Endothelial cell of umbilical vein (primary cell): ENCODE results near the gene PAX9. TPM values are rescaled to one million over a fixed set of nuclear protein-coding genes. Genes with fewer than 3 reads are reported as not detected.

Experiments used
- BruUV-seq: library from RNA; stranded (reverse); fragments of 400-500 nt; replicated peaks from 2 replicates; lab custom pipeline; 2021; lab: Mats Ljungman, UMichigan
- CTCF ChIA-PET: fragments of 300-600, 350-600 bp; sonication (Branson Sonifier 250); formaldehyde crosslinking; loops from one replicate; lab custom pipeline; 2021; ENCODE audit warnings: antibody characterized with exemption, inconsistent platforms; lab: Charles Lee
- POLR2A ChIA-PET: fragments of 300-600, 350-600 bp; sonication (Branson Sonifier 250); formaldehyde crosslinking; loops from one replicate; lab custom pipeline; 2021; ENCODE audit warnings: antibody characterized with exemption, inconsistent platforms; lab: Charles Lee
- DNase-seq: peaks from one replicate; pipeline ENCODE4 v3.0.0-alpha.2; 2011; ENCODE audit warnings: low read depth, low spot score
- FAIRE-seq: peaks from 2 replicates; lab custom pipeline; 2011; peaks lifted over from hg19 to GRCh38; lab: Jason Lieb, UNC
- H2AFZ ChIP-seq: 2 replicates; pipeline ENCODE4 v1.6.0; 2012; ENCODE audit warnings: low read depth, low read length, control low read depth, inconsistent platforms
- H3K27ac ChIP-seq: 2 replicates; pipeline ENCODE4 v1.5.1; 2011; ENCODE audit warnings: low read depth, mild to moderate bottlenecking, control low read depth, low read length, moderate library complexity; ENCODE audit not compliant: insufficient read depth
- H3K27me3 ChIP-seq, 2 experiments: 2 replicates each; pipeline versions ENCODE4 v1.6.0 to v1.6.1; 2011; ENCODE audit warnings: low read length in 2 of 2, mixed read lengths in 1 of 2; ENCODE audit not compliant: control insufficient read depth in 2 of 2, insufficient read depth in 2 of 2
- H3K36me3 ChIP-seq, 2 experiments: 2 replicates in 1 of 2; 3 replicates in 1 of 2; pipeline ENCODE4 v1.5.1; 2011; ENCODE audit warnings: low read length in 2 of 2, mild to moderate bottlenecking in 1 of 2, moderate library complexity in 1 of 2; ENCODE audit not compliant: control insufficient read depth in 2 of 2, insufficient read depth in 2 of 2; ENCODE audit errors: extremely low read depth in 1 of 2
- H3K4me1 ChIP-seq: 3 replicates; pipeline ENCODE4 v1.5.1; 2011; ENCODE audit warnings: mild to moderate bottlenecking, low read length; ENCODE audit not compliant: control insufficient read depth, insufficient read depth; ENCODE audit errors: extremely low read depth
- H3K4me2 ChIP-seq: 2 replicates; pipeline ENCODE4 v1.6.1; 2011; ENCODE audit warnings: low read length, control low read depth, mixed read lengths; ENCODE audit not compliant: insufficient read depth
- H3K4me3 ChIP-seq, 3 experiments: fragments of 200-600 bp in 1 of 3; sonication (generic), shearing (Covaris generic) in 1 of 3; replicated peaks in 1 of 3; 2 replicates each; pipeline ENCODE4 v1.5.1; 2011 to 2016; ENCODE audit warnings: control low read depth in 3 of 3, low read length in 3 of 3, mild to moderate bottlenecking in 2 of 3, inconsistent platforms in 1 of 3, low read depth in 1 of 3, moderate library complexity in 1 of 3; ENCODE audit not compliant: insufficient read depth in 1 of 3
- H3K79me2 ChIP-seq: 2 replicates; pipeline ENCODE4 v1.6.0; 2012; ENCODE audit warnings: low read length, inconsistent platforms; ENCODE audit not compliant: control insufficient read depth, insufficient read depth
- H3K9ac ChIP-seq: replicated peaks from 2 replicates; pipeline ENCODE3; 2011; ENCODE audit warnings: low read length, control low read depth; ENCODE audit not compliant: insufficient read depth; ENCODE audit errors: extremely low read depth
- H3K9me1 ChIP-seq: replicated peaks from 3 replicates; pipeline ENCODE4 v1.6.0; 2011; ENCODE audit warnings: mild to moderate bottlenecking, low read length; ENCODE audit not compliant: control insufficient read depth, insufficient read depth; ENCODE audit errors: extremely low read depth
- H3K9me3 ChIP-seq: replicated peaks from 2 replicates; pipeline ENCODE4 v1.5.1; 2012; ENCODE audit warnings: low read length, inconsistent platforms; ENCODE audit not compliant: control insufficient read depth, insufficient read depth
- H4K20me1 ChIP-seq: replicated peaks from 2 replicates; pipeline ENCODE3; 2011; ENCODE audit warnings: mild to moderate bottlenecking, low read length; ENCODE audit not compliant: control insufficient read depth, insufficient read depth; ENCODE audit errors: extremely low read depth
- CTCF ChIP-seq, 2 donors: IDR thresholded peaks; 1 replicate in 1 of 2; 2 replicates in 1 of 2; pipeline ENCODE4 v1.5.1; 2011; ENCODE audit warnings: low read length in 2 of 2, mild to moderate bottlenecking in 2 of 2, moderate library complexity in 2 of 2, control low read depth in 1 of 2, inconsistent platforms in 1 of 2, low read depth in 1 of 2; ENCODE audit not compliant: insufficient read depth in 1 of 2; ENCODE audit errors: extremely low read depth in 1 of 2
- EZH2 ChIP-seq: IDR thresholded peaks from 2 replicates; pipeline ENCODE4 v1.6.1; 2012; ENCODE audit warnings: borderline replicate concordance, low read depth, mild to moderate bottlenecking, moderate library complexity, low read length, inconsistent platforms; ENCODE audit not compliant: severe bottlenecking
- FOS ChIP-seq: IDR thresholded peaks from 2 replicates; pipeline ENCODE4 v1.6.1; 2011; ENCODE audit warnings: mild to moderate bottlenecking, low read length, moderate library complexity, borderline replicate concordance; ENCODE audit not compliant: insufficient read depth
- GATA2 ChIP-seq: IDR thresholded peaks from 2 replicates; pipeline ENCODE4 v1.7.0; 2011; ENCODE audit warnings: low read depth, mild to moderate bottlenecking, moderate library complexity, mixed read lengths, low read length; ENCODE audit not compliant: insufficient read length, insufficient read depth
- JUN ChIP-seq: IDR thresholded peaks from 2 replicates; pipeline ENCODE4 v1.6.1; 2011; ENCODE audit warnings: borderline replicate concordance, low read depth; ENCODE audit not compliant: insufficient read length, insufficient read depth
- MYC ChIP-seq: IDR thresholded peaks from one replicate; pipeline ENCODE4 v1.6.1; 2011; ENCODE audit warnings: mild to moderate bottlenecking, low read depth, low read length
- POLR2A ChIP-seq: IDR thresholded peaks from 2 replicates; pipeline ENCODE4 v1.6.1; 2012; ENCODE audit warnings: low read depth, mild to moderate bottlenecking, control low read depth, low read length
- POLR2AphosphoS5 ChIP-seq: IDR thresholded peaks from 2 replicates; pipeline ENCODE4 v1.6.1; 2012; ENCODE audit warnings: low read depth, mild to moderate bottlenecking, control low read depth, low read length, moderate library complexity; ENCODE audit not compliant: insufficient read depth
- dilution Hi-C: fragments of 300-500 bp; cut with MboI; formaldehyde crosslinking; loops from one replicate; pipeline ENCODE4 v1.15.0; 2019; ENCODE audit warnings: low sequenced_read_pairs; ENCODE audit not compliant: extremely low pct_ligation_motif_present
- intact Hi-C: fragments of 100-400 bp; cut with micrococcal nuclease; formaldehyde crosslinking; loops from one replicate; pipeline ENCODE4 v1.10.0; 2022
- polyA plus RNA-seq, 4 experiments: library from polyadenylated mRNA; depleted of rRNA in 3 of 4; stranded (reverse) in 3 of 4; unstranded in 1 of 4; fragments of >200 nt; gene quantifications; 2 replicates each; pipeline versions ENCODE4 v1.2.1 to v1.2.3, GENCODE V29; 2011 to 2012; ENCODE audit warnings: missing spikeins in 1 of 4
- total RNA-seq: library from RNA; stranded (reverse); gene quantifications from 2 replicates; pipeline ENCODE4 v1.2.3, GENCODE V29; 2021
- TF ChIP-seq, protein P1 (sequence below): IDR thresholded peaks from 2 replicates; pipeline ENCODE4 v1.6.1; 2011; ENCODE audit not compliant: insufficient read depth, insufficient read length

Gene PAX9
- total and polyA plus RNA-seq, 2 donors (not counting 3 experiments of a cell fraction or from before 2014, with no cell fraction given), result 0.37 to 0.44 TPM

- Histone ChIP-seq H3K79me2 (no peaks in the 10 kb centered on the region), H3K27me3 (no peaks in the 10 kb centered on the region), H3K4me2 (no peak overlapping the region), H3K4me3 (no peak overlapping the region), H4K20me1 (no peaks in the 10 kb centered on the region), H3K9me1 (no peaks in the 10 kb centered on the region), H3K9ac (no peak overlapping the region), H3K4me1 (no peaks in the 10 kb centered on the region), H2AFZ (no peak overlapping the region), H3K9me3 (no peaks in the 10 kb centered on the region), H3K36me3 (no peaks in the 10 kb centered on the region), H3K27ac (no peak overlapping the region)
- CTCF ChIA-PET, result interaction anchor here (0.9 kb wide), 1 partner anchor 25 kb away, joined by 4 read pairs; no protein-coding TSS in a partner anchor
- DNase-seq (no peak), FAIRE-seq (no peak)
- intact Hi-C loops, result no loop called here
- dilution Hi-C loops, result no loop called here
- POLR2A ChIA-PET, result no interaction called here
- BruUV-seq, result no TSS peak
- TF ChIP-seq MYC (no peak), JUN (no peak)
- TF ChIP-seq, protein P1, sequence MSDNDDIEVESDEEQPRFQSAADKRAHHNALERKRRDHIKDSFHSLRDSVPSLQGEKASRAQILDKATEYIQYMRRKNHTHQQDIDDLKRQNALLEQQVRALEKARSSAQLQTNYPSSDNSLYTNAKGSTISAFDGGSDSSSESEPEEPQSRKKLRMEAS, result no peak
Measured at GRCh38 chr14:36700651-36701050, 39.0 kb downstream of the PAX9 start.

GRCh38 chr14:36701132-36701531 is 39.5 kb downstream of the PAX9 start:
- H3K9me3 ChIP-seq, result no peaks in the 10 kb centered on the region
- H3K4me2 ChIP-seq, result no peak overlapping the region
- H3K4me1 ChIP-seq, result no peaks in the 10 kb centered on the region
- no peaks in the 10 kb centered on the region for H3K9me1 ChIP-seq
- no peaks in the 10 kb centered on the region for H4K20me1 ChIP-seq
- dilution Hi-C loops, result no loop called here
- H3K9ac ChIP-seq, result no peak overlapping the region
- DNase-seq (no peak), FAIRE-seq (no peak)
- no peak overlapping the region for H3K4me3 ChIP-seq
- no TSS peak for BruUV-seq
- CTCF ChIA-PET, result interaction anchor here (0.9 kb wide), 1 partner anchor 24 kb away, joined by 4 read pairs; no protein-coding TSS in a partner anchor
- no peaks in the 10 kb centered on the region for H3K36me3 ChIP-seq
- POLR2A ChIA-PET, result no interaction called here
- H3K27ac ChIP-seq, result no peak overlapping the region
- no peaks in the 10 kb centered on the region for H3K27me3 ChIP-seq
- no peaks in the 10 kb centered on the region for H3K79me2 ChIP-seq
- no peak for TF ChIP-seq JUN
- no peak for TF ChIP-seq CTCF (IDR thresholded peaks at IDR 0.05; ENCODE audit: extremely low read depth in 1 of 2, insufficient read depth in 1 of 2, low read depth in 1 of 2, low read length in 2 of 2)
- no peak for TF ChIP-seq MYC
- TF ChIP-seq EZH2, result no peak
- no peak for TF ChIP-seq POLR2A
- no peak for TF ChIP-seq GATA2
- no peak for TF ChIP-seq FOS
- no peak for TF ChIP-seq POLR2AphosphoS5
- TF ChIP-seq, protein P1, result no peak
- intact Hi-C loops, result no loop called here
- no peak overlapping the region for H2AFZ ChIP-seq
